PFSK-1 (cell line): ENCODE data around the gene ATP6V0D1.

Experiments
- FOXP2 ChIP-seq: optimal IDR thresholded peaks from 2 replicates; pipeline ENCODE3; 2011; ENCODE audit warnings: borderline replicate concordance, control low read depth, inconsistent platforms; ENCODE audit not compliant: insufficient read depth; ENCODE audit errors: extremely low read length, extremely low read depth
- POLR2AphosphoS5 ChIP-seq: IDR thresholded peaks from 2 replicates; pipeline ENCODE4 v1.6.1; 2012; ENCODE audit warnings: low read depth, mild to moderate bottlenecking, control low read depth, low read length, moderate library complexity
- SIN3A ChIP-seq: IDR thresholded peaks from 2 replicates; pipeline ENCODE4 v1.6.1; 2012; ENCODE audit warnings: mild to moderate bottlenecking, low read length, moderate library complexity, borderline replicate concordance; ENCODE audit not compliant: insufficient read depth
- TAF1 ChIP-seq: IDR thresholded peaks from 2 replicates; pipeline ENCODE4 v1.6.1; 2012; ENCODE audit warnings: low read length, control low read depth, borderline replicate concordance; ENCODE audit not compliant: insufficient read depth
- TF ChIP-seq, protein P1 (sequence below), 2 experiments: IDR thresholded peaks; 2 replicates each; pipeline versions ENCODE4 v1.6.1 to v1.8.0; 2011 to 2012; ENCODE audit warnings: low read depth in 2 of 2, low read length in 2 of 2, control low read depth in 1 of 2, inconsistent platforms in 1 of 2, mild to moderate bottlenecking in 1 of 2, moderate library complexity in 1 of 2; ENCODE audit not compliant: insufficient read depth in 1 of 2

ATP6V0D1 gene

GRCh38 chr16:67454852-67455251, 26.1 kb downstream of the ATP6V0D1 start:
- TF ChIP-seq, protein P1, sequence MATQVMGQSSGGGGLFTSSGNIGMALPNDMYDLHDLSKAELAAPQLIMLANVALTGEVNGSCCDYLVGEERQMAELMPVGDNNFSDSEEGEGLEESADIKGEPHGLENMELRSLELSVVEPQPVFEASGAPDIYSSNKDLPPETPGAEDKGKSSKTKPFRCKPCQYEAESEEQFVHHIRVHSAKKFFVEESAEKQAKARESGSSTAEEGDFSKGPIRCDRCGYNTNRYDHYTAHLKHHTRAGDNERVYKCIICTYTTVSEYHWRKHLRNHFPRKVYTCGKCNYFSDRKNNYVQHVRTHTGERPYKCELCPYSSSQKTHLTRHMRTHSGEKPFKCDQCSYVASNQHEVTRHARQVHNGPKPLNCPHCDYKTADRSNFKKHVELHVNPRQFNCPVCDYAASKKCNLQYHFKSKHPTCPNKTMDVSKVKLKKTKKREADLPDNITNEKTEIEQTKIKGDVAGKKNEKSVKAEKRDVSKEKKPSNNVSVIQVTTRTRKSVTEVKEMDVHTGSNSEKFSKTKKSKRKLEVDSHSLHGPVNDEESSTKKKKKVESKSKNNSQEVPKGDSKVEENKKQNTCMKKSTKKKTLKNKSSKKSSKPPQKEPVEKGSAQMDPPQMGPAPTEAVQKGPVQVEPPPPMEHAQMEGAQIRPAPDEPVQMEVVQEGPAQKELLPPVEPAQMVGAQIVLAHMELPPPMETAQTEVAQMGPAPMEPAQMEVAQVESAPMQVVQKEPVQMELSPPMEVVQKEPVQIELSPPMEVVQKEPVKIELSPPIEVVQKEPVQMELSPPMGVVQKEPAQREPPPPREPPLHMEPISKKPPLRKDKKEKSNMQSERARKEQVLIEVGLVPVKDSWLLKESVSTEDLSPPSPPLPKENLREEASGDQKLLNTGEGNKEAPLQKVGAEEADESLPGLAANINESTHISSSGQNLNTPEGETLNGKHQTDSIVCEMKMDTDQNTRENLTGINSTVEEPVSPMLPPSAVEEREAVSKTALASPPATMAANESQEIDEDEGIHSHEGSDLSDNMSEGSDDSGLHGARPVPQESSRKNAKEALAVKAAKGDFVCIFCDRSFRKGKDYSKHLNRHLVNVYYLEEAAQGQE (IDR thresholded peaks at IDR 0.05; ENCODE audit: insufficient read depth in 1 of 2, low read depth in 2 of 2, low read length in 2 of 2), result peak in 1 of 2 experiments; percentile 73; a peak in 2 of 4 replicates
- no peak for TF ChIP-seq SIN3A

DNA sequence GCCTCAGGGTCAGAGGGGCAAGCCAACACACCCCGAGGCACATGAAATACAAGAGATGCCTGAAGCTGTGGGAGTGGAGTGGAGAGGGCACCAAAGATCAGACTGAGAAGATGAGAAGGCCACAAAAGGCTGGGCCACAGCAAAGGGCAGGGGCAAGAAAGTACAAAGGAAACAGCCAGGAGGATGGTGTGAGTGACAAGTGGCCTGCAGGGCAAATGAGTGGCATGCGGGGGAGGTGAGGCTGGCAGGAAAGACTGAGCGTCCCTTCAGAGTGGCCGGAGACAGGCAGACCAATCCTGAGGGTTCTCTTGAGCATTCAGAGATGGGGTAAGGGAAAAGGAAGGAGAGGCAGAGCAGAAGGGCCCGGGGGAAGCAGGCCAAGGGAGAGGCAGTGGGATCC, 26.9 kb downstream of the ATP6V0D1 start:
- TF ChIP-seq POLR2AphosphoS5, result no peak
- no peak for TF ChIP-seq TAF1
- no peak for TF ChIP-seq FOXP2
- TF ChIP-seq, protein P1 (IDR thresholded peaks at IDR 0.05; ENCODE audit: insufficient read depth in 1 of 2, low read depth in 2 of 2, low read length in 2 of 2), result no peak
- TF ChIP-seq SIN3A, result no peak

GRCh38 chr16:67451704-67452435, 29.1 kb downstream of the ATP6V0D1 start:
- TF ChIP-seq TAF1 (no peak), SIN3A (no peak), POLR2AphosphoS5 (no peak)
- TF ChIP-seq, protein P1 (IDR thresholded peaks at IDR 0.05; ENCODE audit: insufficient read depth in 1 of 2, low read depth in 2 of 2, low read length in 2 of 2), result no peak

- TF ChIP-seq FOXP2 (no peak), POLR2AphosphoS5 (no peak), SIN3A (no peak), TAF1 (no peak)
- TF ChIP-seq, protein P1 (IDR thresholded peaks at IDR 0.05; ENCODE audit: insufficient read depth in 1 of 2, low read depth in 2 of 2, low read length in 2 of 2), result no peak
Measured at GRCh38 chr16:67451061-67451703, 29.8 kb downstream of the ATP6V0D1 start.
